ENCODE measurements around the gene MARVELD3. TPM values are rescaled to one million over a fixed set of nuclear protein-coding genes. Genes with fewer than 3 reads are reported as not detected.

Gene MARVELD3
- total RNA-seq, 2 experiments from 2014 or later, result not detected

DNA sequence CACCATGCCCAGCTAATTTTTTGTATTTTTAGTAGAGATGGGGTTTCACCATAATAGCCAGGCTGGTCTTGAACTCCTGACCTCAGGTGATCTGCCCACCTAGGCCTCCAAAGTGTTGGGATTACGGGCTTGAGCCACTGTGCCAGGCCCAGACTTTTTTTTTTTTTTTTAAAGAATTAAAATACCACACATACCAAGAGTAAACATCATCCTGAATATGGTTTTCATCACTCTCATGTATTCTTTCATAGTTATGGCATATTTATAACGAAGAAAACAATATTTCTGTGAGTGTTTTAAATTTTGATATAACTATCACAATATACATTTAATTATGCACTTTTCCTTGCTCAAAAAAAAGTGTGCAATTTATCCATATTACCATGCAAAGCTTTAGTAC lies 48.2 kb downstream of the MARVELD3 start:
- ATAC-seq (ENCODE audit: poor library complexity) (no peak), DNase-seq (no peak)
- Mint-ChIP-seq H3K36me3 (ENCODE audit: low read depth) (peaks cover 79% of the 10 kb centered on the region), H3K27me3 (no peaks in the 10 kb centered on the region), H3K27ac (no peak overlapping the region), H3K4me3 (no peak overlapping the region), H3K9me3 (no peaks in the 10 kb centered on the region), H3K4me1 (ENCODE audit: low read depth) (no peaks in the 10 kb centered on the region)
- no peak overlapping the region for H3K27ac ChIP-seq (ENCODE audit: low read depth in 1 of 2, low read length in 2 of 2)
- no peaks in the 10 kb centered on the region for H3K4me1 ChIP-seq (ENCODE audit: insufficient read depth, low read length)
- no peaks in the 10 kb centered on the region for H3K9me3 ChIP-seq (ENCODE audit: control insufficient read depth in 1 of 2, insufficient read depth in 1 of 2, low read length in 2 of 2)
- TF ChIP-seq, protein P1, sequence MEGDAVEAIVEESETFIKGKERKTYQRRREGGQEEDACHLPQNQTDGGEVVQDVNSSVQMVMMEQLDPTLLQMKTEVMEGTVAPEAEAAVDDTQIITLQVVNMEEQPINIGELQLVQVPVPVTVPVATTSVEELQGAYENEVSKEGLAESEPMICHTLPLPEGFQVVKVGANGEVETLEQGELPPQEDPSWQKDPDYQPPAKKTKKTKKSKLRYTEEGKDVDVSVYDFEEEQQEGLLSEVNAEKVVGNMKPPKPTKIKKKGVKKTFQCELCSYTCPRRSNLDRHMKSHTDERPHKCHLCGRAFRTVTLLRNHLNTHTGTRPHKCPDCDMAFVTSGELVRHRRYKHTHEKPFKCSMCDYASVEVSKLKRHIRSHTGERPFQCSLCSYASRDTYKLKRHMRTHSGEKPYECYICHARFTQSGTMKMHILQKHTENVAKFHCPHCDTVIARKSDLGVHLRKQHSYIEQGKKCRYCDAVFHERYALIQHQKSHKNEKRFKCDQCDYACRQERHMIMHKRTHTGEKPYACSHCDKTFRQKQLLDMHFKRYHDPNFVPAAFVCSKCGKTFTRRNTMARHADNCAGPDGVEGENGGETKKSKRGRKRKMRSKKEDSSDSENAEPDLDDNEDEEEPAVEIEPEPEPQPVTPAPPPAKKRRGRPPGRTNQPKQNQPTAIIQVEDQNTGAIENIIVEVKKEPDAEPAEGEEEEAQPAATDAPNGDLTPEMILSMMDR (IDR thresholded peaks at IDR 0.05), result no peak
- H3K36me3 ChIP-seq (ENCODE audit: insufficient read depth, low read length), result peaks cover 35% of the 10 kb centered on the region
- ChIA-PET CTCF (no interaction called here), POLR2A (interaction anchor here (0.5 kb wide), 1 partner anchor 227 kb away, joined by 3 read pairs; no protein-coding TSS in a partner anchor)
- no peak overlapping the region for H3K4me3 ChIP-seq (ENCODE audit: low read length)
- no peaks in the 10 kb centered on the region for H3K27me3 ChIP-seq (ENCODE audit: control insufficient read depth in 1 of 2, insufficient read depth in 2 of 2, low read length in 2 of 2)
- intact Hi-C loops (cut with DNase I, micrococcal nuclease), result loop anchor here in 1 of 2 experiments (10.0 kb wide), 1 partner anchor 71 kb away; no protein-coding TSS in a partner anchor

- no peaks in the 10 kb centered on the region for H3K27me3 ChIP-seq (ENCODE audit: control insufficient read depth in 1 of 2, insufficient read depth in 2 of 2, low read length in 2 of 2)
- no peaks in the 10 kb centered on the region for H3K9me3 ChIP-seq (ENCODE audit: control insufficient read depth in 1 of 2, insufficient read depth in 1 of 2, low read length in 2 of 2)
- no peak overlapping the region for H3K4me3 ChIP-seq (ENCODE audit: low read length)
- H3K4me1 ChIP-seq (ENCODE audit: insufficient read depth, low read length), result no peaks in the 10 kb centered on the region
- Mint-ChIP-seq H3K27ac (no peak overlapping the region), H3K9me3 (no peaks in the 10 kb centered on the region), H3K4me3 (no peak overlapping the region), H3K36me3 (ENCODE audit: low read depth) (peaks cover 78% of the 10 kb centered on the region), H3K27me3 (no peaks in the 10 kb centered on the region), H3K4me1 (ENCODE audit: low read depth) (no peaks in the 10 kb centered on the region)
- H3K27ac ChIP-seq (ENCODE audit: low read depth in 1 of 2, low read length in 2 of 2), result no peak overlapping the region
- ChIA-PET POLR2A (no interaction called here), CTCF (no interaction called here)
- intact Hi-C loops (cut with DNase I, micrococcal nuclease), result loop anchor here in 1 of 2 experiments (10.0 kb wide), 1 partner anchor 69 kb away; no protein-coding TSS in a partner anchor
- H3K36me3 ChIP-seq (ENCODE audit: insufficient read depth, low read length), result peaks cover 29% of the 10 kb centered on the region
- no peak for ATAC-seq (ENCODE audit: poor library complexity)
- TF ChIP-seq, protein P1 (IDR thresholded peaks at IDR 0.05), result no peak
- no peak for DNase-seq
Observed at GRCh38 chr16:71675380-71675779, 49.4 kb downstream of the MARVELD3 start.

DNA sequence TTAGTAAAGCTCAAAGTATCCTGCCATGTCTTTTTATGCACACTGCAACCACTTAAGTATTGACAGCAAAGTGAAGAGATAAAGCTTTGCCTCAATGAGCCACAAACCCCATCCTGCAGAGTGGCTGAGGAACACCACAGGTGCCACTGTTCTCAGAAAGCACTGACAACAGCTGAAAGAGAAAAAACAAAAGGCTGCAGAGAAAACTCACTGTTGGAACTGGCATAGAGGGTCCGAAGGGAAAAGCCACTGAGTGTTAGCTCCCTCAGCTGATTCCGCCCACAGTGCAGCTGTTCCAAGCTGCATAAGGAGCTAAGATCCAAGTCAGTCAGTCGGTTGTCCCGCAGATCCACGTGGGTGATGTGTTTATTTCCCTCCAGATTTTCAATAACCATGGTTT lies 50.3 kb downstream of the MARVELD3 start:
- no peak for DNase-seq
- TF ChIP-seq, protein P1 (IDR thresholded peaks at IDR 0.05), result no peak
- H3K27me3 ChIP-seq (ENCODE audit: control insufficient read depth in 1 of 2, insufficient read depth in 2 of 2, low read length in 2 of 2), result no peaks in the 10 kb centered on the region
- H3K9me3 ChIP-seq (ENCODE audit: control insufficient read depth in 1 of 2, insufficient read depth in 1 of 2, low read length in 2 of 2), result no peaks in the 10 kb centered on the region
- Mint-ChIP-seq H3K4me1 (ENCODE audit: low read depth) (no peaks in the 10 kb centered on the region), H3K4me3 (no peak overlapping the region), H3K36me3 (ENCODE audit: low read depth) (peaks cover 78% of the 10 kb centered on the region), H3K9me3 (no peaks in the 10 kb centered on the region), H3K27me3 (no peaks in the 10 kb centered on the region), H3K27ac (no peak overlapping the region)
- POLR2A ChIA-PET, result no interaction called here
- peaks cover 26% of the 10 kb centered on the region for H3K36me3 ChIP-seq (ENCODE audit: insufficient read depth, low read length)
- no peak overlapping the region for H3K27ac ChIP-seq (ENCODE audit: low read depth in 1 of 2, low read length in 2 of 2)
- intact Hi-C loops (cut with DNase I, micrococcal nuclease), result loop anchor here in 1 of 2 experiments (10.0 kb wide), 1 partner anchor 69 kb away; no protein-coding TSS in a partner anchor
- H3K4me1 ChIP-seq (ENCODE audit: insufficient read depth, low read length), result no peaks in the 10 kb centered on the region
- CTCF ChIA-PET, result no interaction called here
- no peak for ATAC-seq (ENCODE audit: poor library complexity)
- H3K4me3 ChIP-seq (ENCODE audit: low read length), result no peak overlapping the region
